ENCODE measurements around the gene UBE4A. TPM values are rescaled to one million over a fixed set of nuclear protein-coding genes. Genes with fewer than 3 reads are reported as not detected.

UBE4A gene
- total RNA-seq: 45.0 and 49.3 TPM in 2 replicates

- TF ChIP-seq CTCF (IDR thresholded peaks at IDR 0.05; ENCODE audit: insufficient read depth, low read length, poor library complexity, severe bottlenecking): no peak
- peak; percentile 78 for DNase-seq (ENCODE audit: low read depth)
- peak within 1 kb of the TSS; percentile 70 for H3K4me3 ChIP-seq (ENCODE audit: low read depth, low read length)
- no peaks in the 10 kb centered on the region for H3K36me3 ChIP-seq (ENCODE audit: control insufficient read depth, insufficient read depth, low read length)
- H3K27me3 ChIP-seq (ENCODE audit: control insufficient read depth, insufficient read depth, low read length): no peaks in the 10 kb centered on the region
Observed at GRCh38 chr11:118359295-118359958, at the start of gene UBE4A. Gene UBE4A (plus strand): TSS chr11:118359600. CDS start chr11:118365081, 5,481 bp downstream.

GRCh38 chr11:118310271-118310670 lies 49.1 kb upstream of the UBE4A start:
- TF ChIP-seq CTCF (IDR thresholded peaks at IDR 0.05; ENCODE audit: insufficient read depth, low read length, poor library complexity, severe bottlenecking): no peak
- Histone ChIP-seq H3K36me3 (ENCODE audit: control insufficient read depth, insufficient read depth, low read length) (no peaks in the 10 kb centered on the region), H3K27me3 (ENCODE audit: control insufficient read depth, insufficient read depth, low read length) (peaks cover 4% of the 10 kb centered on the region), H3K4me3 (ENCODE audit: low read depth, low read length) (no peak overlapping the region)
- no peak for DNase-seq (ENCODE audit: low read depth)

GRCh38 chr11:118310781-118311485 lies 48.5 kb upstream of the UBE4A start:
- Histone ChIP-seq H3K27me3 (ENCODE audit: control insufficient read depth, insufficient read depth, low read length) (peaks cover 4% of the 10 kb centered on the region), H3K36me3 (ENCODE audit: control insufficient read depth, insufficient read depth, low read length) (no peaks in the 10 kb centered on the region), H3K4me3 (ENCODE audit: low read depth, low read length) (no peak overlapping the region)
- DNase-seq (ENCODE audit: low read depth): no peak
- TF ChIP-seq CTCF (IDR thresholded peaks at IDR 0.05; ENCODE audit: insufficient read depth, low read length, poor library complexity, severe bottlenecking): no peak

- Histone ChIP-seq H3K36me3 (ENCODE audit: control insufficient read depth, insufficient read depth, low read length) (no peaks in the 10 kb centered on the region), H3K27me3 (ENCODE audit: control insufficient read depth, insufficient read depth, low read length) (peaks cover 4% of the 10 kb centered on the region), H3K4me3 (ENCODE audit: low read depth, low read length) (no peak overlapping the region)
- TF ChIP-seq CTCF (IDR thresholded peaks at IDR 0.05; ENCODE audit: insufficient read depth, low read length, poor library complexity, severe bottlenecking): no peak
- no peak for DNase-seq (ENCODE audit: low read depth)
Observed at GRCh38 chr11:118311518-118311917, 47.9 kb upstream of the UBE4A start.

- H3K27me3 ChIP-seq (ENCODE audit: control insufficient read depth, insufficient read depth, low read length): peaks cover 4% of the 10 kb centered on the region
- TF ChIP-seq CTCF (IDR thresholded peaks at IDR 0.05; ENCODE audit: insufficient read depth, low read length, poor library complexity, severe bottlenecking): no peak
- H3K4me3 ChIP-seq (ENCODE audit: low read depth, low read length): no peak overlapping the region
- no peaks in the 10 kb centered on the region for H3K36me3 ChIP-seq (ENCODE audit: control insufficient read depth, insufficient read depth, low read length)
- DNase-seq (ENCODE audit: low read depth): no peak
Observed at GRCh38 chr11:118312328-118312727, 47.1 kb upstream of the UBE4A start.
